Effector memory CD8-positive, alpha-beta T cell (primary cell): Measurements from ENCODE around the gene PLCH2.

Experiments
- ATAC-seq: fragments of 150-1000 bp; cut with Tn5 transposase; replicated peaks from 2 replicates; pipeline ENCODE4 v1.10.0; 2021; ENCODE audit warnings: mild to moderate bottlenecking, moderate library complexity
- DNase-seq, 3 experiments: peaks; one replicate each; pipeline ENCODE4 v3.0.0; 2021
- H3K27ac Mint-ChIP-seq, 2 donors: one replicate each; pipeline ENCODE4 v1.8.0; 2022; ENCODE audit warnings: mild to moderate bottlenecking in 2 of 2, mixed read lengths in 2 of 2, moderate library complexity in 2 of 2
- H3K27me3 Mint-ChIP-seq, 2 donors: one replicate each; pipeline ENCODE4 v1.8.0; 2022; ENCODE audit warnings: mixed read lengths in 2 of 2
- H3K36me3 Mint-ChIP-seq: one replicate; pipeline ENCODE4 v1.8.0; 2022; ENCODE audit warnings: mild to moderate bottlenecking, moderate library complexity, mixed read lengths; ENCODE audit not compliant: insufficient read depth
- H3K4me1 Mint-ChIP-seq, 2 donors: one replicate each; pipeline ENCODE4 v1.8.0; 2022; ENCODE audit warnings: low read depth in 2 of 2, mixed read lengths in 2 of 2
- H3K4me3 Mint-ChIP-seq, 2 donors: one replicate each; pipeline ENCODE4 v1.8.0; 2022; ENCODE audit warnings: mild to moderate bottlenecking in 2 of 2, mixed read lengths in 2 of 2, moderate library complexity in 2 of 2
- H3K9me3 Mint-ChIP-seq, 2 donors: one replicate each; pipeline ENCODE4 v1.8.0; 2022; ENCODE audit warnings: mixed read lengths in 2 of 2

PLCH2 gene

DNA sequence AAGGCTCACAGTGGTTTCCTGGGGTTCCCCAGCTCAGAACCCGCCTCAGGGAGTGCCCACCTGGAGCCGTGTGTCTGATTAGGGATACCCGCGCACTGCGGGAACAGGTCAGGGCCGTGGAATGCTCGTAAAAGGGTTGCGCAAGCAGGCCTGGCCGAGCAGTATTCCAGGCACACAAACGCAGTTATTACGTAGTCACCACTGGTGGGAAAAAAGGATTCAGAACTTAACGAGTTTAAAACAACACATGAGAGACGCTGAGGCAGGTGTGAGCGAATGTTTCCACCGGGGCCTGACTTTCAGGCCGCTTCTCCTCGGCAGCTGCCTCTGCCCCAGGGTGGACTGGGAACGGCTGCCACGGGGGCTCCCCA, 18.2 kb downstream of the PLCH2 start:
- no peak for DNase-seq
- peak overlapping the region; percentile 70 to 85 for H3K27ac Mint-ChIP-seq
- H3K36me3 Mint-ChIP-seq: peaks cover 3% of the 10 kb centered on the region
- H3K9me3 Mint-ChIP-seq: no peaks in the 10 kb centered on the region
- H3K27me3 Mint-ChIP-seq: no peaks in the 10 kb centered on the region
- no peak for ATAC-seq
- peaks cover 28 to 34% of the 10 kb centered on the region in 2 donors for H3K4me1 Mint-ChIP-seq
- peak overlapping the region; percentile 62 to 74 for H3K4me3 Mint-ChIP-seq

- H3K9me3 Mint-ChIP-seq: no peaks in the 10 kb centered on the region
- H3K4me1 Mint-ChIP-seq: peaks cover 32 to 40% of the 10 kb centered on the region in 2 donors
- no peak for DNase-seq
- H3K36me3 Mint-ChIP-seq: peaks cover 3% of the 10 kb centered on the region
- no peak overlapping the region for H3K27ac Mint-ChIP-seq
- no peak for ATAC-seq
- no peak overlapping the region for H3K4me3 Mint-ChIP-seq
- H3K27me3 Mint-ChIP-seq: no peaks in the 10 kb centered on the region
Measured at GRCh38 chr1:2495026-2495425, 18.9 kb downstream of the PLCH2 start.

DNA sequence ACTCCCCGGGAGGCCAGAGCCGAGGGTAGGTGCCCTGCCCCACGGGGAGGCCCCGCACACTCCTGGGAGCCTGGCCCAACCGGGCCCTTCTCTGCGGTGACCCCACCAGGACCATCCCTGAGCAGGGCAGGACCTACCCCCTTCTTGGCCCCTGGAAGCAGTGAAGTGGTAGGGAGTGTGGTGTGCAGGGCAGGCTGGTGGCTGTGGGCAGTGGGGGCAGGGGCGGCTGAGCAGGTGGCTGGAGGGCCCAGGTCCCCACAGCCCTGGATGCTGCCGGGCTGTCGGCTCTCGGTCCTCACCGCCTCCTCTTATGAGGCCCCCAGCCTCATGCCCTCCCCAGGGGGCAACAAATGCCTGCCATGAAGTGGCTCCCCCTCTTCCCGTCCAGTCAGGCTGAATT, 19.5 kb downstream of the PLCH2 start:
- H3K4me3 Mint-ChIP-seq: peak overlapping the region; percentile 71 to 72
- H3K36me3 Mint-ChIP-seq: peaks cover 3% of the 10 kb centered on the region
- no peaks in the 10 kb centered on the region for H3K27me3 Mint-ChIP-seq
- no peak for ATAC-seq
- no peaks in the 10 kb centered on the region for H3K9me3 Mint-ChIP-seq
- no peak for DNase-seq
- peaks cover 38 to 45% of the 10 kb centered on the region in 2 donors for H3K4me1 Mint-ChIP-seq
- peak overlapping the region; percentile 94 to 96 for H3K27ac Mint-ChIP-seq

- Mint-ChIP-seq H3K27me3 (no peaks in the 10 kb centered on the region), H3K27ac (peak overlapping the region; percentile 94 to 96), H3K4me3 (peak overlapping the region; percentile 71 to 72), H3K9me3 (no peaks in the 10 kb centered on the region), H3K4me1 (peaks cover 38 to 45% of the 10 kb centered on the region in 2 donors), H3K36me3 (peaks cover 3% of the 10 kb centered on the region)
- ATAC-seq (peak; percentile 79), DNase-seq (peak; percentile 44 to 54 (median 45))
Measured at GRCh38 chr1:2496087-2496622, 20.1 kb downstream of the PLCH2 start.

DNA sequence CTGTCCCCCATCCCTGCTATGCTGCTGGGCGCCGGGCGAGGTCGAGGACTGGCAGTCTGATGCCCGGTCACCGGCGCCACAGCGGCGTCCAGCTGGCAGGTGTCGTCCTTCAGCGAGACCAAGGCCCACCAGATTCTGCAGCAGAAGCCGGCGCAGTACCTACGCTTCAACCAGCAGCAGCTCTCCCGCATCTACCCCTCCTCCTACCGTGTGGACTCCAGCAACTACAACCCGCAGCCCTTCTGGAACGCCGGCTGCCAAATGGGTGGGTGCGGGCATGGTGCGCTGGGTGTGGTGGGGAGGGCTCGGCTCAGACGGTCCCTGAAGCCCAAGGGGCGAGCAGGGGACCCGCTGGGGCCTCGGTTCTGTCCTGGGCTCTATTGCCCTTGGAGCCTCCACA, 20.7 kb downstream of the PLCH2 start:
- peaks cover 38 to 45% of the 10 kb centered on the region in 2 donors for H3K4me1 Mint-ChIP-seq
- peak overlapping the region; percentile 71 to 72 for H3K4me3 Mint-ChIP-seq
- ATAC-seq (no peak), DNase-seq (no peak)
- peaks cover 3% of the 10 kb centered on the region for H3K36me3 Mint-ChIP-seq
- no peaks in the 10 kb centered on the region for H3K9me3 Mint-ChIP-seq
- peak overlapping the region; percentile 94 to 96 for H3K27ac Mint-ChIP-seq
- H3K27me3 Mint-ChIP-seq: no peaks in the 10 kb centered on the region

GRCh38 chr1:2497891-2498290, 21.8 kb downstream of the PLCH2 start:
- peak overlapping the region; percentile 46 to 94 for H3K27ac Mint-ChIP-seq
- ATAC-seq: no peak
- peaks cover 3% of the 10 kb centered on the region for H3K36me3 Mint-ChIP-seq
- no peaks in the 10 kb centered on the region for H3K27me3 Mint-ChIP-seq
- peaks cover 38 to 45% of the 10 kb centered on the region in 2 donors for H3K4me1 Mint-ChIP-seq
- DNase-seq: no peak
- no peak overlapping the region for H3K4me3 Mint-ChIP-seq
- H3K9me3 Mint-ChIP-seq: no peaks in the 10 kb centered on the region

DNA sequence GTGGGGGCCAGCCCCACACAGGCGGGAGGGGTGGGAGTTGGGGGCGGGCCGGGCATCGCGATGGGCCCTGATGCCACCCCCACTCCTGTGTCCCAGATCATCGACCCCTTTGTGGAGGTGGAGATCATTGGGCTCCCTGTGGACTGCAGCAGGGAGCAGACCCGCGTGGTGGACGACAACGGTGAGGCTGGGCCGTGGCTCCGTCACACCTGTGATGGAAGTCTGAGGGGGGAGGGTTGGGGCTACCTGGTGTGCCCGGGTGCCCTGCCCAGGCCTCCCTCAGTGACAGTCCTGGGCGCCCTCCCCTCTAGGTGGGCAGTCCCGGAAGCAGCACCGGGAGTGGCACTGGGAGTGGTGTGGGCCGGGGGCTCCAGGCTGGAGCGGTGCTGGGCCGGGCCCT, 22.6 kb downstream of the PLCH2 start:
- ATAC-seq (no peak), DNase-seq (no peak)
- peak overlapping the region in 1 of 2 donors; percentile 84 for H3K27ac Mint-ChIP-seq
- H3K4me3 Mint-ChIP-seq: no peak overlapping the region
- H3K9me3 Mint-ChIP-seq: no peaks in the 10 kb centered on the region
- no peaks in the 10 kb centered on the region for H3K27me3 Mint-ChIP-seq
- no peaks in the 10 kb centered on the region for H3K36me3 Mint-ChIP-seq
- H3K4me1 Mint-ChIP-seq: peaks cover 30 to 39% of the 10 kb centered on the region in 2 donors

DNA sequence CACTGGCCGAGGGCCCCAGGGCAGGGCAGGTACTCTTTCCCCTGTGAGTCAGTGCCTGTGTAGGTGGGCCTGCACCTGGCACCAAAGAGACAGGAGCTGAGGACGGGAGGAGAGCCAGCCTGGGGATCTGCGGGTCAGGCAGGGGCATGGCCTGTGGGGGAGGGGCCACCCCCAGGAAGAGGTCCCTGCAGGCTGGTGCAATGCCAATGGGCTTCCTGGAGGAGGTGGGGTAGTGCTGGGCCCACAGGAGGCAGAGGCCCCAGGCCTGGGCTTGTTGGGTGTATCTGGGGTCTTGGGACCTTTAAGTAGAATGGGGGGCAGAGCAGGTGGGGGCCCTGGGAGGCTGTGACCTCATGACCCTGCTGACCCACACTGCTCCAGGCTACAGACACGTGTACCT, 23.2 kb downstream of the PLCH2 start:
- DNase-seq: no peak
- no peaks in the 10 kb centered on the region for H3K9me3 Mint-ChIP-seq
- H3K4me3 Mint-ChIP-seq: peak overlapping the region in 1 of 2 donors; percentile 31
- peaks cover 24 to 32% of the 10 kb centered on the region in 2 donors for H3K4me1 Mint-ChIP-seq
- no peaks in the 10 kb centered on the region for H3K27me3 Mint-ChIP-seq
- no peak for ATAC-seq
- peak overlapping the region; percentile 84 to 86 for H3K27ac Mint-ChIP-seq
- no peaks in the 10 kb centered on the region for H3K36me3 Mint-ChIP-seq

- Mint-ChIP-seq H3K4me3 (peak overlapping the region; percentile 64 to 74), H3K36me3 (no peaks in the 10 kb centered on the region), H3K27ac (peak overlapping the region; percentile 84 to 86), H3K27me3 (no peaks in the 10 kb centered on the region), H3K4me1 (peaks cover 23 to 31% of the 10 kb centered on the region in 2 donors), H3K9me3 (no peaks in the 10 kb centered on the region)
- ATAC-seq: peak; percentile 48
- peak; percentile 12 to 23 (median 14) for DNase-seq
Measured at GRCh38 chr1:2499986-2500596, 24.0 kb downstream of the PLCH2 start.

GRCh38 chr1:2501041-2501819, 25.1 kb downstream of the PLCH2 start:
- DNase-seq (no peak), ATAC-seq (no peak)
- Mint-ChIP-seq H3K27ac (peak overlapping the region in 1 of 2 donors; percentile 84), H3K9me3 (no peaks in the 10 kb centered on the region), H3K4me3 (peak overlapping the region in 1 of 2 donors; percentile 37), H3K4me1 (peaks cover 17 to 26% of the 10 kb centered on the region in 2 donors), H3K36me3 (no peaks in the 10 kb centered on the region), H3K27me3 (no peaks in the 10 kb centered on the region)

DNA sequence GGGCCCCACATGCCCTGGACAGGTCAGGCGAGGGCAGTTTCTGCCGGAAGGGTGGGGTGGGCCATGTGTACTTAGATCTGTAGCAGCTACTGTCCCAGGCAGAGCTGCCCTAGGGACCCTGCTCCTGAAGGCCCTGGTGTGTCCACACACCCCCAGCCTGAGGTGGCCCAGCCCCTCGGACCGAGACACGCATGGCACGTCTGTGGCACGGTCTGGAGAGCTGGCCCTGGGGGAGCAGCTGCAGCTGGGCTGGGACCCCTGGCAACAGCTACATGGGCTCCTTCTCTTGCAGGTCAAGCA, 25.7 kb downstream of the PLCH2 start:
- ATAC-seq: no peak
- H3K36me3 Mint-ChIP-seq: no peaks in the 10 kb centered on the region
- no peak overlapping the region for H3K27ac Mint-ChIP-seq
- no peaks in the 10 kb centered on the region for H3K27me3 Mint-ChIP-seq
- peaks cover 12 to 20% of the 10 kb centered on the region in 2 donors for H3K4me1 Mint-ChIP-seq
- no peak overlapping the region for H3K4me3 Mint-ChIP-seq
- no peaks in the 10 kb centered on the region for H3K9me3 Mint-ChIP-seq
- DNase-seq: no peak

DNA sequence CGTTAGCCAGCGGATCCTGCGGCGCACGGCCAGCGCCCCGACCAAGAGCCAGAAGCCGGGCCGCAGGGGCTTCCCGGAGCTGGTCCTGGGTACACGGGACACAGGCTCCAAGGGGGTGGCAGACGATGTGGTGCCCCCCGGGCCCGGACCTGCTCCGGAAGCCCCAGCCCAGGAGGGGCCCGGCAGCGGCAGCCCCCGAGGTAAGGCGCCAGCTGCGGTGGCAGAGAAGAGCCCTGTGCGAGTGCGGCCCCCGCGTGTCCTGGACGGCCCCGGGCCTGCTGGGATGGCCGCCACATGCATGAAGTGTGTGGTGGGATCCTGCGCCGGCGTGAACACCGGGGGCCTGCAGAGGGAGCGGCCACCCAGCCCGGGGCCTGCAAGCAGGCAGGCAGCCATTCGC, 26.1 kb downstream of the PLCH2 start:
- Mint-ChIP-seq H3K27me3 (no peaks in the 10 kb centered on the region), H3K36me3 (no peaks in the 10 kb centered on the region), H3K4me3 (no peak overlapping the region), H3K9me3 (no peaks in the 10 kb centered on the region), H3K4me1 (peaks cover 9 to 18% of the 10 kb centered on the region in 2 donors), H3K27ac (no peak overlapping the region)
- ATAC-seq (no peak), DNase-seq (no peak)

GRCh38 chr1:2502661-2503553, 26.8 kb downstream of the PLCH2 start:
- no peaks in the 10 kb centered on the region for H3K36me3 Mint-ChIP-seq
- H3K4me1 Mint-ChIP-seq: peaks cover 9 to 17% of the 10 kb centered on the region in 2 donors
- DNase-seq: no peak
- no peak overlapping the region for H3K4me3 Mint-ChIP-seq
- H3K27me3 Mint-ChIP-seq: no peaks in the 10 kb centered on the region
- peak overlapping the region in 1 of 2 donors; percentile 22 for H3K27ac Mint-ChIP-seq
- no peaks in the 10 kb centered on the region for H3K9me3 Mint-ChIP-seq
- ATAC-seq: no peak
